IPS-18c (cell line): ENCODE results near the gene ANKRD17.

Experiments used
- H3K4me3 ChIP-seq: 2 replicates; pipeline ENCODE4 v1.7.0; 2013; ENCODE audit warnings: low read depth, mild to moderate bottlenecking, low read length, moderate library complexity; ENCODE audit not compliant: insufficient read depth
- H3K9me3 ChIP-seq: one replicate; pipeline ENCODE4 v1.6.1; 2013; ENCODE audit warnings: mild to moderate bottlenecking, low read length, moderate library complexity; ENCODE audit not compliant: control insufficient read depth, insufficient read depth

Gene ANKRD17

DNA sequence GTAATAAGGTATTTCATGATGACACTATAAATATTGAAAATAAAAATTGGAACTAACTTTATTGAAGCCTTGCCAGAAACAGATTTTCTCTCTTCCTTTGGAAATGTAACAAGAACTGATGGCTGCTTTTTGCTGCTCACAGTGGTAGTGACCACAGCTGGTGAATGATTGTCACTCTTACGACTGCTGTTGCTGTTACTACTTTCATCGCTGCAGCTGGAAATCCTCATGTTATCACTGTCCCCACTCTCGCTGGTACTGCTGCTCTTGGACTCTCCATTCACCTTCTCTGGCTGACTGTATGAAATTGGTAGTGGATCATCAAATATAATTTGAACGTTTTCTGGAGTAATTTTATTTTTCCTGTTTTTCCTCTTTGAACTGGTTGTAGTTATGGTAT is 160.6 kb downstream of the ANKRD17 start:
- Histone ChIP-seq H3K9me3 (no peaks in the 10 kb centered on the region), H3K4me3 (no peak overlapping the region)

GRCh38 chr4:73092868-73093267 is 165.7 kb downstream of the ANKRD17 start:
- H3K4me3 ChIP-seq = no peak overlapping the region
- H3K9me3 ChIP-seq = no peaks in the 10 kb centered on the region

GRCh38 chr4:73090738-73091137 is 167.9 kb downstream of the ANKRD17 start:
- no peak overlapping the region for H3K4me3 ChIP-seq
- H3K9me3 ChIP-seq = no peaks in the 10 kb centered on the region

GRCh38 chr4:73087871-73088270 is 170.7 kb downstream of the ANKRD17 start:
- Histone ChIP-seq H3K4me3 (no peak overlapping the region), H3K9me3 (no peaks in the 10 kb centered on the region)

- H3K9me3 ChIP-seq = no peaks in the 10 kb centered on the region
- H3K4me3 ChIP-seq = no peak overlapping the region
Observed at GRCh38 chr4:73086095-73086868, 172.3 kb downstream of the ANKRD17 start.

GRCh38 chr4:73080789-73081188 is 177.8 kb downstream of the ANKRD17 start:
- H3K4me3 ChIP-seq = no peak overlapping the region
- H3K9me3 ChIP-seq = no peaks in the 10 kb centered on the region

DNA sequence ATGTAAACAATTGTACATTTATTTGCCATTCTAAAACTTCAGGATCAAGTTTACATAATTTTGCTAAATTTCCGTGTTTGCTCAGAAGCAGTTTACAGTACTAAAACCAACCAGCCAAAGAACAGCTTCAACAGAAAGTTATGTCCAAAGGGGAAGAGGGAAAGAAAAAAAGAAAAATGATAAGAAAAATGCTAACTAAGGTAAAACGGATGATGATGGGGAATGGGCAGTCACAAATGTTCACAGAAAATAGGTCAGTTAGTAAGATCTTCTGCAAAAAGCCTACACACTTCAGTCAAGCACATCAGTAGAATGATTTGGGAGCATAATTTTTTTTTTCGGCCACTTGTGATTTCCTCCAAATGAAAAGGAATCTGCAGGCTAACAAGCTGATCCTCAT is 182.8 kb downstream of the ANKRD17 start:
- Histone ChIP-seq H3K9me3 (no peaks in the 10 kb centered on the region), H3K4me3 (no peak overlapping the region)

DNA sequence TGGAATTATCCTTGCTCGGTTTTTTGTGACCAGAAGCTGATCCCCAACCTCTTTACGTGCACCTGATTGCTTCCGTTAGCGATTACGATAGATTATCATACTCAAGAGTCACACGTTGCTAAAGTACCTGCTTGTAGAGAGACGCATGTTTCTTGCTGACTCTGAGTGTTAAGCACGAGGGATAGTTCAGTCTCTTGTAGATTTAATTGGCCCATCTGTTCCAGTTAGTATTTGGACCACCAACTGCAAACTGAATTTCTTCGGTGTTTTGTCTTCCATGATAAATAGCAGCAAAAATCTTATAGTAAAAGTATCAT is 188.6 kb downstream of the ANKRD17 start:
- Histone ChIP-seq H3K9me3 (no peaks in the 10 kb centered on the region), H3K4me3 (peak overlapping the region; percentile 83)

DNA sequence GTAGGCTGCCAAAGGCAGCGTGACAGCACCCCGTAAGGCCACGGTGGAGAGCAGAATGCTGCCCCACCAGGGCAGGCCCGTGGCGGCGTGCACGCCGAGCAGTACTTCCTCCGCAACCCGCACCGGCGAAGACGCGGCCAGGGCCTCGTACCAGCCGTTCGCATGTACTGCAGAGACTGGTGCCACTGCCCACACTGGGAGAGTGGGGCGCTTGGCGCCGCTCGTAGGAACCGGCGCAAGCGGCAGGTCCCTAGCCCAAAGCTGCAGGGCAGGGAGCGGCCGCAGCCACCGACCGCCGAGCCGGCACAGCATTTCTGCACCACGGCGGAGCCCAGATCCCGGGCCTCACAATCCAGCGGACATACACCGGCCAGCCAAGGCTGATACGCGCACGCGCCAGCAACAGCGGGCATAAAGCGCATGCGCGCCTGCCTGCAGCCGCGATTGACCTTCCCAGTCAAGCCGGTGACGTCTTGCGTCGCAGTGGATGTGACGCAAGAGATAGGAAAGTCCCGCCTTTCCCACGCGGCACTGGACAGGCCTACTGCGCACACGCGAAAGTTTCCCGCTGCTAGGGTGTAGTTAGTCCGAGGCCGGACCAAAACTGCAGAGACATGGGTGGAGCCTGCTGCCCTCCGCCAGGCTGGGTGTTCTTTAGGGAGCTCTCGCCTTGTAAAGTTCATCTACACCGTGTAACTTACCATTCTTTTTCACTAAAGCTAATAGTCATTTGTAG is 189.1 kb downstream of the ANKRD17 start, which contains the start of gene COX18:
Gene COX18, minus strand, starts transcription at position 379 of the 736 bp plus-strand sequence. Its CDS starts 67 bp downstream, at position 312.
- Histone ChIP-seq H3K9me3 (no peaks in the 10 kb centered on the region), H3K4me3 (peak within 1 kb of the TSS; percentile 83)

GRCh38 chr4:73068491-73069337 is 189.9 kb downstream of the ANKRD17 start:
- H3K4me3 ChIP-seq = peak overlapping the region; percentile 83
- no peaks in the 10 kb centered on the region for H3K9me3 ChIP-seq

DNA sequence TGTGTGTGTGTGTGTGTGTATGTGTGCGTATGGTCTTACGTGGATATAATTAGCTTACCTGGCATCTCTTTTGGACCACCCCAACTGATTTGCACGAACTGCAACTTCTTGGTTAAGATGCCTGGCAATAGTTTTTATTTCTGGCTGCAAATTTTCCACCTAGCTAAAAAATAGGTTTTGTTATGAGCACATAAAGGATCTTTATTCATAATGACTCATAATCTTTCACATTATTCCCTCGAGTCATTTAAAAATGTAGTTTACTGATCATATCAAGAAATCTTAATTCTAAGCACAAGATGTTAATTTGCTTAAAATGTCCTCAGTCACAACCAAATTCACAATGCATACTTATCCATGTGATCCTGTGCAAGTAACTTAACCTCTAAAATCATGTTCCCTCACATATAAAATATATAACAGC is 190.6 kb downstream of the ANKRD17 start:
- H3K9me3 ChIP-seq = no peaks in the 10 kb centered on the region
- peak overlapping the region; percentile 83; the same call in 1 of the 2 replicates for H3K4me3 ChIP-seq

DNA sequence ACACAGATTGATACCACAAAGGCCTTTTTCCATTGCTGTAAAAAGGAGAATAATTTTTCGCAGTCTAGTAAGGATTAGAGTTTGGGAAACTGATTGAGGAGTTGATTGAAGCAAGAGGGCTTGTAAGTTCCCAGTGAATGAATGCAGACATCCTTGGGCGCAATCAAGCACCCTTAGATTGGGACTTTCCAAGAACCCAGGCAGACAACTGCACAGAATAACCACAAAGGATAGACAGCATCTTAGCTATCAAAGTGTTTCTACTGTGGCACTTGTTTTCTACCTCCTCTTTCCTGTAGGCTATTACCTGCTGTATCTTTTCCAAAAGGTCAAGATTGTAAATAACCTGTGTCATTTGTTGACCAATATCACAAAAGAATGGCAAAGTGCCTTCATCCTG is 191.7 kb downstream of the ANKRD17 start:
- Histone ChIP-seq H3K4me3 (no peak overlapping the region), H3K9me3 (no peaks in the 10 kb centered on the region)

DNA sequence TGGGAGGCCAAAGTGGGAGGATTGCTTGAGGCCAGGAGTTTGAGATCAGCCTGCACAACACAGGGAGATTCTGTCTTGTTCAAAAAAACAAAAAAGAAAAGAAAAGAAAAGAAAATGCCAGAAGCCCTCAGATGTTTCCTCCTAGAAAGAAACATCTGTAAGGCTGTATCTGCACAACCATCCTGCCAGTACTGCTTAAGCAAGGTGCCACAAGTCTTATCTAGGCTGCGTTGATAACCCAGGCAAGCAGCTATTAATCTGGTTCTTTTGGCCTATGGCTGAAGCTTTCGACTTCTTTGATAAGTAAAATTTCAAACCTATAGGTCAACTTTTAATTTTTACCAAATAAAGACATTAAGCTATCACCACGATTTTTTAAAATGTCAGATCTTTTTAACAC is 192.2 kb downstream of the ANKRD17 start:
- Histone ChIP-seq H3K4me3 (no peak overlapping the region), H3K9me3 (no peaks in the 10 kb centered on the region)

- no peak overlapping the region for H3K4me3 ChIP-seq
- H3K9me3 ChIP-seq = no peaks in the 10 kb centered on the region
Observed at GRCh38 chr4:73064536-73064935, 194.1 kb downstream of the ANKRD17 start.

- no peak overlapping the region for H3K4me3 ChIP-seq
- H3K9me3 ChIP-seq = no peaks in the 10 kb centered on the region
Observed at GRCh38 chr4:73055241-73055897, 203.2 kb downstream of the ANKRD17 start.

DNA sequence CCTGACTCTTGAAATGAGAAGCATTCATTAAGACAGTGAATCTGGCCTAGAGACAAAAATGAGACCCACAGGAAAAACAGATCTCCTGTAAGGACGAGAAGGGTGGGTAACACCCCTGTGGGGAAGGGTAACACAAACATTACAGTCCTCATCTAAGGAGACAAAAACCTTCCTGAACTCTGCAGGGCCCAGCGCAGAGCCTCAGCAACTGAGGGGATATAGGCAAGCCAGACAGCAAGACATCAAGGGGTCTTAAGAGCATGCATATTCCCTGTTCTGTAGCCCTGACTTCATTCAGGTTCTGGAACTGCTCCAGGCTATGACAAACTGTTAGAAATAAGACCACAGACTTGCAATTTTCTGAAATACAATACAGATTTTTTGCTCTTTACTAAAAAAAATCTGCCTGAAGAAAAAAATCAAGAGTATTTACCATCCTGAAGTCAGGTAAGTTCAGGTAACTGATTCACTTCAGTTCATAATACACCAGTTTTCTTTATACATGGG is 204.6 kb downstream of the ANKRD17 start:
- no peaks in the 10 kb centered on the region for H3K9me3 ChIP-seq
- no peak overlapping the region for H3K4me3 ChIP-seq

DNA sequence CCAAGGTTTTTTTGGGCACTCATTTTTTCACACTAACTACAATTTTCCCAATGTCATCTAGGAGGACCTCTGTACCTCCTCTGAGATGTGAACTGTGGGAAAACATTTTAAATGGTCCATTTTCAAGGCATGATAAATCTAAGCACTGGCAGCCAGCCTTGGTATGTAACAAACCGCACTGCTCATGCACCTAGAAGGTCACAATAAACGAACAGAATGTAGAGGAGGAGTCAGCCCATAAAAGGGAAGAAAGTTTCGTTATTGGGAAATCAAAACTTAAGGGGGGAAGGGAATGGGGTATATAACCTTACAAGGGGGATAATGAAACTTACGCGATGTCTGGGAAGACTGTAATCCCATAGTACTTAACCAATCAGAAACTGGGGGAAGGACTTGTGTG is 205.5 kb downstream of the ANKRD17 start:
- H3K9me3 ChIP-seq = no peaks in the 10 kb centered on the region
- no peak overlapping the region for H3K4me3 ChIP-seq
